ENCODE measurements around the gene FRMD4A. TPM values are rescaled to one million over a fixed set of nuclear protein-coding genes. Genes with fewer than 3 reads are reported as not detected.

FRMD4A gene
- total RNA-seq, 1 experiment from 2014 or later = 19.6 TPM

DNA sequence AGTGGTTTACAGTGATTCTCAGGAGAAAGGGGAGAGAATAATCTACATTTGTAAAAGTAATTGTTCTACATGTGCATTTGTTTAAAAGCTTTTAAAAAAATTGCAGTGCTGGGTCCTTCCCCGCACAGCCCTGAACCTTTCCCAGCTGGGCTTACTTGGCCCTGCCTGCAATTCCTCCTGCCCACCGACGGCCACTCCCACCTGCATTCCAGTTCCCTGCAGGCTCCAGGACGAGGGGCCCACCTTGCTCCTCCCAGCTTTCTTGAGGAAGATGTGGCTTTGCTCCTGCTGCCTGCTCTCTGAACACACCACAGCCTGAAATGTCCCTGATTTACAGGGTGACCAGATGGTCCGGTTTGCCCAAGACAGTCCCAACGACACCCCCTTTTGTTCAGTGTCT is 521.3 kb downstream of the FRMD4A start:
- no peak overlapping the region for H2BK12ac ChIP-seq (ENCODE audit: insufficient read length, low read depth, low read length)
- no peak overlapping the region for H3K27ac ChIP-seq (ENCODE audit: insufficient read length, low read depth, low read length)
- no peak overlapping the region for H2BK15ac ChIP-seq (ENCODE audit: low read depth, low read length)
- no peaks in the 10 kb centered on the region for H3K36me3 Mint-ChIP-seq (ENCODE audit: insufficient read depth in 1 of 3, low read depth in 3 of 3)
- no peaks in the 10 kb centered on the region for H3K23me2 ChIP-seq (ENCODE audit: insufficient read length, low read depth, low read length, poor library complexity, severe bottlenecking)
- no peaks in the 10 kb centered on the region; the same call in 1 of the 2 replicates for H3K27me3 Mint-ChIP-seq (ENCODE audit: low read depth)
- peak overlapping the region; percentile 55 to 87 (median 72) for H3K27ac Mint-ChIP-seq
- H3K4me1 Mint-ChIP-seq = peaks cover 22 to 31% of the 10 kb centered on the region in 2 experiments
- no peak overlapping the region for H3T11ph ChIP-seq (ENCODE audit: low read length)
- no peaks in the 10 kb centered on the region for H3K79me1 ChIP-seq (ENCODE audit: insufficient read depth, low read depth, low read length, poor library complexity, severe bottlenecking)
- TF ChIP-seq CTCF (conservative IDR thresholded peaks at IDR 0.05) = no peak
- no peaks in the 10 kb centered on the region for H3K27me3 ChIP-seq (ENCODE audit: insufficient read depth, low read length)
- no peak overlapping the region for H2BK120ac ChIP-seq (ENCODE audit: low read depth, low read length, poor library complexity, severe bottlenecking)
- H4K20me1 ChIP-seq (ENCODE audit: control insufficient read depth, insufficient read depth, insufficient read length) = no peaks in the 10 kb centered on the region
- no peak overlapping the region for H4K5ac ChIP-seq (ENCODE audit: insufficient read length, low read depth, low read length)
- H3K23ac ChIP-seq (ENCODE audit: insufficient read length, low read depth, low read length) = no peak overlapping the region
- H3K4me3 Mint-ChIP-seq = peak overlapping the region in 1 of 2 experiments; percentile 37; a peak in 2 of 5 replicates
- H3K4me2 ChIP-seq (ENCODE audit: insufficient read depth, insufficient read length, low read length) = no peak overlapping the region
- no peak overlapping the region for H3K4ac ChIP-seq (ENCODE audit: low read depth, low read length)
- peaks cover 12% of the 10 kb centered on the region for H3K4me1 ChIP-seq (ENCODE audit: insufficient read depth, low read length)
- no peak overlapping the region for H2AK5ac ChIP-seq (ENCODE audit: insufficient read length, low read length)
- no CpG with 5 or more reads among the region's 6 CpGs for WGBS (ENCODE audit: extremely low coverage, insufficient read length, low lambda C conversion rate)
- no peaks in the 10 kb centered on the region for H3K9me3 Mint-ChIP-seq
- no peak overlapping the region for H3K9ac ChIP-seq (ENCODE audit: extremely low read depth, insufficient read length, low read length)
- H4K91ac ChIP-seq (ENCODE audit: insufficient read length, low read depth, low read length) = no peak overlapping the region
- H3K18ac ChIP-seq (ENCODE audit: insufficient read length, low read depth, low read length) = no peak overlapping the region
- H3K79me2 ChIP-seq (ENCODE audit: insufficient read depth, low read length) = no peaks in the 10 kb centered on the region
- H3K14ac ChIP-seq (ENCODE audit: insufficient read depth, low read length) = no peak overlapping the region
- no peak overlapping the region for H4K8ac ChIP-seq (replicated peaks; ENCODE audit: insufficient read length, low read depth, low read length)
- H3K56ac ChIP-seq (ENCODE audit: insufficient read length, low read depth, low read length) = no peak overlapping the region
- H2BK20ac ChIP-seq (ENCODE audit: low read depth, low read length, poor library complexity, severe bottlenecking) = no peak overlapping the region
- no peak overlapping the region for H2AFZ ChIP-seq (ENCODE audit: low read length)
- H3K9me3 ChIP-seq (ENCODE audit: control insufficient read depth, low read depth, low read length) = no peaks in the 10 kb centered on the region
- peak; percentile 90 for DNase-seq
- no peak overlapping the region for H2BK5ac ChIP-seq (ENCODE audit: insufficient read length, low read length)

Data from H9 (cell line).